Transverse colon (tissue), 4 donors: ENCODE results near the gene ITGB7. TPM values are rescaled to one million over a fixed set of nuclear protein-coding genes. Genes with fewer than 3 reads are reported as not detected.

Experiments used
- DNase-seq: peaks from one replicate; pipeline ENCODE4 v3.0.0-alpha.2; 2019
- H3K27ac ChIP-seq, 4 donors: fragments of 200-600 bp; sonication (generic); 2 replicates each; pipeline ENCODE4 v1.5.1; 2016 to 2018; ENCODE audit warnings: inconsistent platforms in 4 of 4
- H3K27me3 ChIP-seq: fragments of 200-600 bp; sonication (generic); 2 replicates; pipeline ENCODE4 v1.5.1; 2017; ENCODE audit warnings: inconsistent platforms
- H3K36me3 ChIP-seq, 4 donors: fragments of 200-600 bp; sonication (generic); 2 replicates each; pipeline ENCODE4 v1.5.1; 2017 to 2019; ENCODE audit warnings: inconsistent platforms in 4 of 4
- H3K4me1 ChIP-seq, 4 donors: fragments of 200-600 bp; sonication (generic); 2 replicates each; pipeline ENCODE4 v1.5.1; 2017 to 2020; ENCODE audit warnings: inconsistent platforms in 4 of 4
- H3K4me3 ChIP-seq, 4 donors: fragments of 200-600 bp; sonication (generic); 1 replicate in 1 of 4; 2 replicates in 3 of 4; pipeline versions ENCODE4 v1.5.1 to v1.6.1; 2017 to 2019; ENCODE audit warnings: inconsistent platforms in 4 of 4
- H3K9me3 ChIP-seq, 2 donors: fragments of 200-600 bp; sonication (generic); 2 replicates each; pipeline ENCODE4 v1.5.1; 2017 to 2019; ENCODE audit warnings: inconsistent platforms in 2 of 2
- EP300 ChIP-seq: sonication (generic); formaldehyde crosslinking; IDR thresholded peaks from one replicate; pipeline ENCODE4 v1.6.1; 2017; ENCODE audit warnings: antibody characterized with exemption, low read depth
- POLR2A ChIP-seq: fragments of 450-650 bp; IDR thresholded peaks from one replicate; pipeline ENCODE4 v1.6.1; 2016; ENCODE audit warnings: antibody characterized with exemption, mild to moderate bottlenecking, moderate library complexity
- POLR2AphosphoS5 ChIP-seq, 3 donors: sonication (generic); formaldehyde crosslinking; IDR thresholded peaks; one replicate each; pipeline ENCODE4 v1.6.1; 2016; ENCODE audit warnings: antibody characterized with exemption in 3 of 3
- WGBS, 2 donors: methylation state at CpG; one replicate each; pipeline ENCODE4 v1.1.5; 2018; ENCODE audit warnings: low coverage in 1 of 2; 5-methylcytosine and 5-hydroxymethylcytosine counted together
- in situ Hi-C, 4 donors: fragments of 200-750 bp; cut with MboI; loops; one replicate each; pipeline versions ENCODE4 v1.15.0 to v1.15.1; 2017; ENCODE audit warnings: low sequenced_read_pairs in 3 of 4, low pct_ligation_motif_present in 1 of 4, low pct_unique_long_range_greater_than_20kb in 1 of 4
- intact Hi-C: fragments of 100-400 bp; cut with DNase I; formaldehyde crosslinking; loops from one replicate; pipeline ENCODE4 v1.15.1; 2023; ENCODE audit warnings: low total_unique reads
- total RNA-seq, 4 donors: library from RNA; depleted of rRNA; stranded (reverse); fragments of >200 nt; gene quantifications; one replicate each; pipeline ENCODE4 v1.1.0, GENCODE V29; 2016
- TF ChIP-seq, protein P1 (sequence below), 5 experiments: fragments of 200-600 bp in 3 of 5; fragments of 450-650 bp in 2 of 5; sonication (generic) in 3 of 5; IDR thresholded peaks; 1 replicate in 2 of 5; 2 replicates in 3 of 5; pipeline ENCODE4 v1.5.1; 2016 to 2017; ENCODE audit warnings: antibody characterized with exemption in 5 of 5, inconsistent platforms in 3 of 5, mild to moderate bottlenecking in 2 of 5, moderate library complexity in 1 of 5

ITGB7 gene
- total RNA-seq, 4 donors from 2014 or later = 0.60 to 8.3 (median 2.9) TPM

DNA sequence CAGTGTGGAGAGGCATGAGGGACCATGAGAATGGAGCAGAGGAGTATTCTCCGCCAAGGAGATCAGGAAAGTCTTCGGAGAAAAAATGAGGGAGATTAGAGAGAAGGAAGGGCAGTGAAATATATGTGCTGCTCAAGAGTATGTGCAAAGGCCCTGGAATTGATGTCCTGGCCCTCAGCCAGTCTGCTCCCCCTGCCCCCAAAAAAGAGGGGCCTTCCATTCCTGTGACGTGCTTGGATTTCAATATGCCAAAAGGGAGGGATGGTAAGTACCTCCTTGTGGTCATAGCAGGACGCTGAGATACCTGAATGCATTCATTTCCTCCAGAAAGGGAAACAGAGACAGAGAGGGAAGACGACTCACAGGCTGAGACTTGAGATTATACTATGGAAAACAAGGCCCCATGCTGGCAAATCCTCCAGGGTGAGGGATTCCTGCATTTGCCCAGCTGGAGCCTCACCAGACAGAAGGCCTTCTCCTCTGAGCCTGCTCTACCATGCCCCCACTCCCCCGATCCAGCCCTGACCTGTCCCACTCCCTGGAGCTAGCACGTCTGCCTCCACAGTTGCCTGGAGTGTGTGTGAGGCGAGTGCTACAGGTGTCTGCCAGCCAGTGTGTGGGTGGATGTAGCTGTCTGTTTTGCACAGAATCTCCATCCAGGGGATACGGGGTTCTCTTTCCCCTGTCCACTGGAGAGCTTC is 28.8 kb upstream of the ITGB7 start:
- H3K27me3 ChIP-seq = no peaks in the 10 kb centered on the region
- intact Hi-C loops (no loop called here), in situ Hi-C loops (no loop called here)
- H3K36me3 ChIP-seq = no peaks in the 10 kb centered on the region
- H3K4me3 ChIP-seq = no peak overlapping the region
- no peak for DNase-seq
- peaks cover 22 to 37% (median 33%) of the 10 kb centered on the region in 4 donors for H3K4me1 ChIP-seq
- no peak overlapping the region for H3K27ac ChIP-seq
- no peaks in the 10 kb centered on the region for H3K9me3 ChIP-seq
- no peak for TF ChIP-seq POLR2AphosphoS5 (IDR thresholded peaks at IDR 0.05)
- TF ChIP-seq POLR2A = no peak
- no peak for TF ChIP-seq EP300
- TF ChIP-seq, protein P1, sequence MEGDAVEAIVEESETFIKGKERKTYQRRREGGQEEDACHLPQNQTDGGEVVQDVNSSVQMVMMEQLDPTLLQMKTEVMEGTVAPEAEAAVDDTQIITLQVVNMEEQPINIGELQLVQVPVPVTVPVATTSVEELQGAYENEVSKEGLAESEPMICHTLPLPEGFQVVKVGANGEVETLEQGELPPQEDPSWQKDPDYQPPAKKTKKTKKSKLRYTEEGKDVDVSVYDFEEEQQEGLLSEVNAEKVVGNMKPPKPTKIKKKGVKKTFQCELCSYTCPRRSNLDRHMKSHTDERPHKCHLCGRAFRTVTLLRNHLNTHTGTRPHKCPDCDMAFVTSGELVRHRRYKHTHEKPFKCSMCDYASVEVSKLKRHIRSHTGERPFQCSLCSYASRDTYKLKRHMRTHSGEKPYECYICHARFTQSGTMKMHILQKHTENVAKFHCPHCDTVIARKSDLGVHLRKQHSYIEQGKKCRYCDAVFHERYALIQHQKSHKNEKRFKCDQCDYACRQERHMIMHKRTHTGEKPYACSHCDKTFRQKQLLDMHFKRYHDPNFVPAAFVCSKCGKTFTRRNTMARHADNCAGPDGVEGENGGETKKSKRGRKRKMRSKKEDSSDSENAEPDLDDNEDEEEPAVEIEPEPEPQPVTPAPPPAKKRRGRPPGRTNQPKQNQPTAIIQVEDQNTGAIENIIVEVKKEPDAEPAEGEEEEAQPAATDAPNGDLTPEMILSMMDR (IDR thresholded peaks at IDR 0.05) = no peak
- 68 to 79% methylated on average over 4 to 9 of the region's 9 CpGs for WGBS, 2 donors

DNA sequence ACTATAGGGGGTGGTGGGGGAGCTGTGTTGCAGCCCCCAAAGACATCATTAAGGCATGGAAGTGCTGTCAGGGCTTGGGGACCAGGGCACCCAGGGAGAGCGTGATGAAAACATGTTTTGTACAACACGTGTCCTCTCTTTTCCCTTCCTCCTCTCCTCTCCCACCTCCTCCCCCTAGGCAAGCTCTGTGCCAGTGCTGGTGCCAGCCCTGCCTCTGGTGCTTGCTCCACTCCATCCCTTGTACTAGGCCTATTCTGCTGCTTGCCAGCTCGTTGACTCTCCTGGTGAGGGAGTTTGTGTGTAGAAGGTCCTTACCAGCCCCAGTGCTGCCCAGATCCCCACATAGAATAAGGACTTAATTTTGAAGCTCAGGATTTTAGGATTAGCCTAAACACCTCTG is 28.1 kb upstream of the ITGB7 start:
- H3K4me3 ChIP-seq = no peak overlapping the region
- intact Hi-C loops (no loop called here), in situ Hi-C loops (no loop called here)
- peaks cover 25 to 44% (median 38%) of the 10 kb centered on the region in 4 donors for H3K4me1 ChIP-seq
- H3K9me3 ChIP-seq = no peaks in the 10 kb centered on the region
- no peaks in the 10 kb centered on the region for H3K27me3 ChIP-seq
- H3K36me3 ChIP-seq = no peaks in the 10 kb centered on the region
- H3K27ac ChIP-seq = peak overlapping the region in 1 of 4 donors; percentile 93
- TF ChIP-seq POLR2AphosphoS5 (IDR thresholded peaks at IDR 0.05) (no peak), EP300 (no peak), POLR2A (no peak)
- TF ChIP-seq, protein P1 (IDR thresholded peaks at IDR 0.05) = no peak
- WGBS, 2 donors = 63% methylated on average over 3 of the region's 3 CpGs; no CpG with 5 or more reads in 1 of the 2 donors
- DNase-seq = no peak

DNA sequence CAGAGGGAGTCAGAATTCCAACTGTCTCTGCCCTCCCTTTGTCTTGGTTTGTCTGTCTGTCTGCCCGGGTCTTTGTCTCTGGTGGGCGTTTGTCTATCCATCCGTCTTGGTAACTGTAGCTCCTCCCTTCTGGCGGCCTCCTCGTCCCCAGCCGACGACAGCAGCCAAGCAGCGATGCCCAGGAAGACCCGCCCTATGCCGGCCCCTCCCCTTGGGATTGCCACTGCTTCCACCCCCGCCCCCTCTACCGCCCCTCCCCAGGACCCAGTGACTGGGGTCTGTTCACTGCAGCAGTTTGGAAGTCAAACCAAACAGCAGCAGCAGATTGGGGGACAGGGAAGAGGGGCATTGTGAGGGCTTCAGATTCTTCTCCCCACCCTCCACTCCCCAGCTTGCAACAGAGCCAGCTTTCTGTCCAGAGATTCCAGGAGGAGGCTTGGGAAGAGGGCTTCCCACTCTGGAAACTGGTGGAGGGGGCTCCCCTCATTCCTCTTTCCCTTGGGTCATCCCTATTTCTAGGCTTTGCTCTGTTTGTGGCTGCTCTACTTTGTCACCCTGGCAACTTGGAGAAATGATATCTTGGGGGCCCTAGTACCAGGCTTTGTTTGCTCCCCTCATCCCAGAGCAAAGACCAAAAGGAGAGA is 27.3 kb upstream of the ITGB7 start:
- H3K27ac ChIP-seq = peak overlapping the region; percentile 18 to 93 (median 80)
- peak; percentile 43 for DNase-seq
- in situ Hi-C loops = no loop called here
- H3K36me3 ChIP-seq = no peaks in the 10 kb centered on the region
- intact Hi-C loops = no loop called here
- 37% methylated on average over 10 of the region's 12 CpGs; no CpG with 5 or more reads in 1 of the 2 donors for WGBS, 2 donors
- no peak overlapping the region for H3K4me3 ChIP-seq
- H3K4me1 ChIP-seq = peaks cover 25 to 45% (median 39%) of the 10 kb centered on the region in 4 donors
- H3K27me3 ChIP-seq = no peaks in the 10 kb centered on the region
- TF ChIP-seq, protein P1 (IDR thresholded peaks at IDR 0.05) = no peak
- TF ChIP-seq EP300 (no peak), POLR2AphosphoS5 (IDR thresholded peaks at IDR 0.05) (no peak), POLR2A (no peak)
- H3K9me3 ChIP-seq = no peaks in the 10 kb centered on the region

DNA sequence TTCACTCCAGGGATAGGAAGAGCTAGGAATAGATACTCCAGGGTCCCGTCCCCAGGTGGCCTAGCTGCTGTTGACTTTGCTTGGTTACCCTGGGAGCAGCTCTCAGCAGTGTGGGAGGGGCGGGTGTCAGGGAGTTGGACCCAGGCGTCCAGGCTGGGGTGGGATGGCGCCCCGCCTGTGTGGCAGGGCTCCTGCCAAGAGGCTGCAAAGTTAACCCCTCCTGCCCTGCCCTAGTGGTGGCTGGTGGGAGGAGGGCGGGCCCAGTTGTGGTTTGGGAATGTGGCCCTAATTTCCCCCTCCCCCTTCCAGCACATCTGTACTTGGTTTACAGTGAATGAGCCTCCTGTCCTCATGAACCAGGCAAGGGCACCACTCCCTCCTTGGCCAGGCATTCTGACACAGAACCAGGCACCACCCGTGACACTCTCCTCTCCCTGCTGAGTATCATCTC is 26.6 kb upstream of the ITGB7 start:
- Histone ChIP-seq H3K27me3 (no peaks in the 10 kb centered on the region), H3K9me3 (no peaks in the 10 kb centered on the region), H3K4me3 (no peak overlapping the region), H3K4me1 (peaks cover 25 to 45% (median 39%) of the 10 kb centered on the region in 4 donors), H3K36me3 (no peaks in the 10 kb centered on the region), H3K27ac (peak overlapping the region; percentile 18 to 93 (median 80))
- WGBS, 2 donors = 20 to 28% methylated on average over 1 to 7 of the region's 7 CpGs
- no peak for TF ChIP-seq EP300
- TF ChIP-seq, protein P1 (IDR thresholded peaks at IDR 0.05) = no peak
- TF ChIP-seq POLR2A = no peak
- TF ChIP-seq POLR2AphosphoS5 (IDR thresholded peaks at IDR 0.05) = no peak
- no peak for DNase-seq
- in situ Hi-C loops (no loop called here), intact Hi-C loops (no loop called here)
